NCI-H2196 treated with DMSO at 0.1 percent for 48 hours (cell line): ENCODE results near the gene TOMM70.
A peak's percentile ranks its signal among the peaks of the same experiment; 100 is the strongest.
"Not testable (repeated sequence)": the region's sequence is repeated elsewhere in the genome, so short reads cannot be mapped to it uniquely, and the experiment has no call there.

ENCODE experiments used
- DNase-seq: peaks from one replicate; lab custom pipeline; 2025; ENCODE audit not compliant: unreplicated experiment; lab: John Stamatoyannopoulos, UW

TOMM70 gene

DNA sequence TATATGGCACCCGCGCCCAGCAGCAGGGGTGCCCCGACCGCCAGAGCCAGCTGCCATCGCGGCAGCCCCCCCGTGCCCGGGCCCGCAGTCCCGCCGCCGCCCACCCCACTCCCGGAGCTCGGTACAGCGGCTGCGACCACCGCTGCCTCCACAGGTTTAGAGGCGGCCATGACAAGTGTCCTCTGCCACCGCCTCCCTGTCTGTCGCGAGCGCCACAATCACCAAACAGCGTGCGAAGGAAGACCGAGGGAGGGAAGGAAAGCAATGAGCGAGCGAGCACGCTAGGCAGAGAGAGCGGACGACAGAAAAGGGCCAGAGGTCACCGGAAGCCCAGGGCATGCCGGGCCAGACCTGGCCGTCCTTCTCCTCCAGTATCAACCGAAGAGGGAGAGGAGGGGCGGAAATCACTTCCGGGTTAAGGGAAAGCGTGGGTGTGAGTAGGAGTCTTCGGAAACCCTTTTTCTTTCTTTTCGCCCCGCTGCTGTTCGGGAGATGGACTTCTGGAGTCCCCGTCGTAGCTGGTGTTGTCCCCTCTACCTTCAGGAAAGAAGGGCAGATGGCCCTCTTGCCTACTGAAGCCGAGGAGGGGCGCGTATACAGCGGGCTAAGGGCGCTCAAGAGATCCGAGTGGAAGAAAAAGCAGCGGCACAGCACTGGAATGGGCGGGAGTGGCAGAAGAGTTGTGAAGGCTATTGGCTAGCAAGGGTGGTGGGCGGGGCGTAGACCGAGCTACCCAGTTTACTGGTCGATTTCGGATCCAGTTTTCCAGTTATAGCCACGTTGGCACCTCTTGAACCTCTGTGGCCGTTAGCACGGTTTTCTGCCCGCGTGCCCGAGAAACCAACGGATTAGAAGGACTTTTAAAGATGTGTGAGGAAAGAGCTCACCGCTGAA, at the start of gene TOMM70, which contains the start of gene LNP1:
Gene TOMM70 (minus strand): TSS at position 310 of the 894 bp plus-strand sequence. CDS start 140 bp downstream, at position 170.
Gene LNP1 (plus strand): TSS at position 760 of the 894 bp plus-strand sequence. CDS start 28,191 bp downstream, outside the sequence.
- DNase-seq = peak; percentile 99

DNA sequence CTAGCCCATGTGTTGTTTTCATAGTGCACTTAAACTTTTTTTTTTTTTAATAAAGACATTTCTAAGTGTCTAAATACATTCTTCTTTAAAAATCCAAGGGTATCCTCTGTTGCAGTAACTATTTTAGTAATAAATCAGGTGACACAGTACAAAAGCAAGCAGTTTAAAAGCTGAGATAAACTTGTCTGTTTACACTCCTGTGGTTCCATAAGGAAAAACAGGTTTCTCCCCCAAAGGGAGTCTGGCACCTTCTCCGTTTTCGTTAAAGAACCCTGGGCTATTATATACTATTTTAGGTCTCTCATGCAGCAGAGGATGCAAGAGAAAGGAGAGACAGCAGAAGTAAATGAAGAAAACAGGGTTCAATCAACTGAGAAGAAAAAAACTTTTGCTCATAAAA, 48.3 kb upstream of the TOMM70 start:
- no peak for DNase-seq

DNA sequence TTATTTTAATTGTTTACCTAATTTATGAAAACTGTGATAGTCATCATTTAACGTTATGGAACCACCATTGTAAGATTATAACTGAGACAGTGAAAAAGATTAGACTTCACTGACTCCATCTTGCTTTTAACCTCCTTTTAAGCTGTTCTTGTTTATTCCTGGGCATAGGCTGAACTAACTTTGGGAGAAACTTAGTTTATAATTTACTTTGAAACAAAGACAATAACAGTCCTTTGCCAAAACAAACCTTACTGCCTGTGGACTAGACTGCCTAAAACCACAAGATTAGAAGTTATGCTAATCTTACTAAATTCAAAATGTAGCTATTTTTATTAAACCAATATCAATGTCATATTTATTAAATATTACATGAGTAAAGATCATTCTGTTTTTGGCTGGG, 47.2 kb upstream of the TOMM70 start:
- no peak for DNase-seq

DNA sequence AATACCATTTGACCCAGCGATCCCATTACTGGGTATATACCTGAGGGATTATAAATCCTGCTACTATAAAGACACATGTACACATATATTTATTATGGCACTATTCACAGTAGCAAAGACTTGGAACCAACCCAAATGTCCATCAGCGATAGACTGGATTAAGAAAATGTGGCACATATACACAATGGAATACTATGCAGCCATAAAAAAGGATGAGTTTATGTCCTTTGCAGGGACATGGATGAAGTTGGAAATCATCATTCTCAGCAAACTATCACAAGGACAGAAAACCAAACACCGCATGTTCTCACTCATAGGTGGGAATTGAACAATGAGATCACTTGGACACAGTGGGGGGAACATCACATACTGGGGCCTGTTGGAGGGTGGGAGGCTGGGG, 46.2 kb upstream of the TOMM70 start:
- not testable (repeated sequence) for DNase-seq

DNA sequence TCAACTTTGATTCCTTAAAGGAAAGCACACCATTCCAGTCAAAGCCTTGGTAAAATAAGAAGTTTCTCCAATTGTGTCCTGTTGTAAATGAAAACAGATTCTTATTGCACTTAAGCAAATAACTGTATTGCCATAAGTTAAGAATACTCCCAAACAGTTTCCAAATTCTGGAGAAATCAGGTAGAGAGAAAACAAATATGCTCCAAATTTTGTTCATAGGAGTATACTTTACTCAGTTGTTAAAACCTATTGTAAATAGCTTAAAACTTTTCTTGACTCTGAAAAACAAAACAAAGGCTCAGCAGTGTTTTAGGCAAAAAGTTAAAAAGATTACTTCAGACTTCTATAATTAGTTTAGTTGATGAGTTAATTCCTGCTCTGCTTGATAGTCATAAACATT, 42.8 kb upstream of the TOMM70 start:
- no peak for DNase-seq

DNA sequence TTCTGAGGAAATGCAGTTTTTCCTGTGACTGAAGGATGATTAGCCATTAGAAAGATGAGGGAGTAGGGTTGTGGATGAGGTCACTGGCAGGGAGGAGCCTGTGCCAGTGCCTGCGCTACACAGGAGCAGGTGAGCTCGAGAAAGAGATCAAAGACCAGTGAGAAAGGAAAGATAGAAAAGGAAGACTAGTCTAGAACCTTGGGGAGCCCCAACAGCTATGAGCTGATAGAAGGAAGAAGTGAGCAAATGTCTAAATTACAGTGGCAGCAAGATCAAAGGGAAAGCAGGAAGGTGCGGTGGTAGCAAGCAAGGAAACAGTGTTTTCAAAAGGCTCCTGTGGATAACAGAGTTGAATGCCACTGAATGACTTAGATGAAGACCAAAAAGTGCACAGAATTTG, 40.0 kb upstream of the TOMM70 start:
- DNase-seq = no peak

DNA sequence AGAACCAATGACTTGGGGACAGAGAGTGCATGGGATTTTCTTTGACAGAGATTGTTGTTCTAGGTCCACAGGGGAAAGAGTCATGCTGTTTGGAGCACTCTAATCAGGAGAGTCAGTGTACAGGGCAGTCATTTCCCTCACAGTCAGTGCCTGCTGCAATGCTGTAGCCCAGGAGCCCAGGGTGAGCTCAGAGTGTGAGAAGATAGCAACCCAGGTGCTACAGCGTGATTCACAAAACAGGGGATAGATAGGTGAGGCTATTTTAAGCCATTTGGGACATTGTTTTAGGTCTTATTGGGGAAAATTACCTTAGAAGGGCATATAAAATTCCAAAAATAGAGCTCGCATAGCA, 37.7 kb upstream of the TOMM70 start:
- no peak for DNase-seq

DNA sequence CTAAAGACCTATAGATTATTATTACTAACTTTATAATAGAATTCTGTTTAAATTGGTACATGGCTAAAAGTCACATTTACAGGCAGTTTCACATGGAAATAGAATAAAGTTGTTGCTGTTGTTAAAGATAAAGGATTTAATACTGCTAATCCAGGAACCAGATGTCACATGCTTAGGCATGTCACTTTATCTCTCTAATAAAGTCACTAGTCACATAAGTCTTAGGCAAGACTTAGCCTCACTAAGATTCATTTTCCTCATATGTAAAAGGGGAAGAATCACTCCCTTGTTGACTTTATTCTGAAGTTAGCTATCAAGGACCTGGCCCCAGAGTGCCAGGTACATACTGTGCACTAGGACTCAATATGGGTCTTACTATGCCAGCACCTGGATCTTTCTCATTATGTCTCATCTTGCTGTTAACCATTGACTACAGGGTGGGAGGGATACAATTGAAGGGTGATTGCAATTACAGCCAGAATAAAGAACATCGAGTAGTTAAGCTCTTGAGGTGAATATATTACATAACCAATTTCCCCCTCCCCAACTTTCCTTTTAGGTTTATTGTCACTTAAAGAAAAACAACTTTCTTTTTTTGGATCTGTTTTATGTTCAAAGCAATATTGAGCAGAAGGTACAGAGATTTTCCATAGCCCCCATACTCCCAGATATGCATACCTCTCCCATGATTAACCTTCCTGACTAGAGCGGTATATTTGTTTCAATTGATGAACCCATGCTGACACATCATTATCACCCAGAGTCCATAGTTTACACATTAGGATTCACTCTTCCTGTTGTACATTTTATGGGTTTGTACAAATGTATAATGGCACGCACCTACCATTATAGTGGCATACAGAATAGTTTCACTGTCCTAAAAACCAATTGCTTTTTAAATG, 37.1 kb upstream of the TOMM70 start:
- DNase-seq = no peak

DNA sequence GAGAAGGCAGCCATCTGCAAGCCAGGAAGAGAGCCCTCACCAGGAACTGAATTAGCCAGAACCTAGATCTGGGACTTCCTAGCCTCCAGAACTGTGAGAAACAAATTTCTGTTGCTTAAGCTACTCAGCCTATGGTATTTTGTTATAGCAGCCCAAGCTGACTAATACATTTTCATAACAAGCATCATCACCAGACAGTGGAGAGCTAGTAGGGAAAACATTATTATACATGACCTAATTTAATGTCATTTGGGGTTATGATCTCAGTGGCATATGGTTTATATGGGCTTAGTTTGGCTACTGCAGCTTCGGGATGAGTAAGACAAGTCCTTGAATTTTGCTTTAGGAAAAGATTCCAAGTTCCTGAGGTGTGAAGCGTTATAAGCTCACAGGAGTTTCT, 36.1 kb upstream of the TOMM70 start:
- no peak for DNase-seq

DNA sequence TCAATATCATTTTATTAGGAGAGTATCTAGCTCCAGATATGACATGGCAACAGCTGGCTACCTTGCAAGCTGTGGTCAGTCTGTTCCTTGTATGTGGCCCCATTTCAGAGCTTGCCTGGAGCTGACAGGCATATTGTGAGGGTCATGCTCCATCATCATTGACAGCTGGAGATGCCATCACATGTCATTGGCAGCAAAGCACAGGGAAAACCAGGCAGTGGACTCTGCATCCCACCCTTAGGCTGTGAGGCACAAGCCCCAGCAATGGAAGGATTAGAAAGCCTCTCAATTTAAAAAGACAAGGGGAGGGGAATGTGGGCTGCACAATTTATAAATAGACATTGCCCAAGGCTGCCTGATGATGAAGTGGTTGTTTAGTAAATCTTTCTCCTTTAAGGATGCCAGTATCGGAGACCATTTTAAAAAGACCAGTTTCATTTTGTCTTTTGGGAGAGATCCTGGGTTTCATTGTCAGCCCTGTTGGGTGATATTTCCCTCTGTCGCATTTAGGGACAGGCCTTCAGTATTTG, 28.4 kb upstream of the TOMM70 start:
- DNase-seq = no peak

DNA sequence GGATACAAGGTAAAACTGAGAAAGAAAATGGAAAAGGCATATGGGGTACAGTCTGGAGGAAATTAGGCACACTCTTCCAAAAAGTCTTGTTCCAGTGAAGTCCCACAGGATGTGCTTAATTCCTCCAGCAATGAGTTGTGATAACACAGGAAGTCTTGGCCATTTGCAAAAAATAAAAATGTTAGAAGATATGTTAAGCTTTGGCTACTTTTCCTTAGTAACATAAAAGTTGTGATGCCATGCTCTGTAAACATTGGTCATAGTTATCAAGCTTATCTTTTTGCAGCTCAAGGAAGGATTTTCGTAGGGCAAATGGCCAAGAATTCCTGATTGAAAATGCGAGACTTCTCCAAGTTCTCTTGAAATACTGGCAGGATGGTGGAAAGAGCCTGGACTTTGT, 26.8 kb upstream of the TOMM70 start:
- DNase-seq = no peak

DNA sequence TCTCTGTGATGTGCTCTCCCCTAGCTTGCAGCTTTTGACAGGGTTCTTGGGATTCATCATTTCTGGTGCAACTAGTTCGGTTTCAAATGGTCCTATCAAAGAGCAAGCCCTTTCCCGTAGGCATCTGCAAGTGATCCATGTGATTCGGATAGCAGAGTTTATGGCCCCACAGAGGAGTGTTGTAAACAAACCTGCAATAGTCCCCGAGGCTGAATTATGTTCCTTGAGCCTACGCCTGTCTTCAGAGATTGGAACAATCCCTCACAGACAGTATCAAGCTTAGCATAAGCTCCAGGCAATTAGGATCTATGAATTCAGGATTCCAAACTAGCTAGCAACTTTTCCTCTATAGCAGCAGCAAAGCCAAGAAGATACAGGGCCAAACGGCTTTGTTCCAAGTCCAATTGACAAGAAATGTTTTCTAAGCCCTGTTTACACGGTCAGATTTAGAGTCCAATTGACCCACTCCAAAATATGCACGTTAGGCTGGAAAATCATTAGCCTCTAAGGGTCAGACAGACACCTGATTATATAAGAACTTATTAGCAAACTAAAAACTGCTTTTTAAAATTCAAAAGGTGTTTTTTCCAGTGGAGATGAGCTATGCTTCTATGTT, 25.3 kb upstream of the TOMM70 start:
- DNase-seq = no peak

DNA sequence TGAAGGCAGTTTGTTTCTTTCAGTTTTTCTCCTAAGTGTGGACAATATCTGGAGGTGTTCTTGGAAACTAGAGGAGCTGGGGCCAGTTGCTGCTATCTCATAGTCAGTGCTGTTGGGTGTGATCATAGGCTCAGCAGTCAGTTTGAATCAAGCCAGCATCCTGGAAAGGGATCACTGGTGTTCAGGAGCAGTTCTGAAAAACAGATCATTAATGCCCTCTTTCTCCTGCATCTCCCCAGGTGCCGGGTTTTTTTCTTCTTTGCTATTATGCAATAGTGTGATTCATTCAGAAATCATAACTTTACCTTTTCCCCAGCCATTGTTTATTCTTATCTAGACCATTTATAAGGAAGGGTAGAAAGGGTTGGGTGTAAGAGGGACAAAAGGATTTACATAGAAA, 24.4 kb upstream of the TOMM70 start:
- DNase-seq = no peak

DNA sequence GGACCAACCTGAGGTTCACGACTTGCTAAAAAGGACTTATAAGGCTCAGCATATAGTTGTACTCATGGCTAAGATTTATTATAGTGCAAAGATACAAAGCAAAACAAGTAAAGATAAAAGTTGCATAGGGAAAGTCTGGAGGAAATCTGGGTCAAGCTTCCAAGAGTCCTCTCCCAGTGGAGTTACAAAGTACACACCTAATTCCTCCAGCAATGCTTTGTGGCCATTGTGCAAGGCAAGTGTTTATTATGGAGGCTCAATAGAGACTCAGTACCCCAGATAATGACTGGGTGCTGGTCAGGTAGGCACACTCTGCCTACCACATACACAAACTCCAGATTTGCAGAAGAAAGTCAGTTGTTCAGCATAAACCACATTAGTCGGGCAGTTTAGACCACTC, 23.4 kb upstream of the TOMM70 start:
- DNase-seq = no peak

DNA sequence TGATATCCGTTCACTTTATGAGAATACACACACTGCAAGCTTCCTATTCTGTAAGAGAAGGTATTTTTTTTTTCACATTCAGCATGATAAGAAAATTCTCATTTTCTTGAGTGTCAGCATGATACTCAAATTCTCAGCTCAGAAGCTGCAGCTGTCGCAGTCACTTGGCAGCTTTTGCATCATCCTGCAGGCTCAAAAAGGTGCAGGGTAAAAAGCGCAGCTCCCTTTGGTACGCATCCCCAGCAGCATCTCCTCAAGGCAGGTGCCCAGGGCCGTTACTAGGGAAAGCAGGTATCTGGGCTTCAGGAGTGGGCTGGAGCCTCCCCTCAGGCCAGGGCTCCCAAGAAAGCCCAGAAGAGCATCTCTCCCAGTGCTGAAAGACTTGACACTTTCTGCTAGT, 22.7 kb upstream of the TOMM70 start:
- no peak for DNase-seq

DNA sequence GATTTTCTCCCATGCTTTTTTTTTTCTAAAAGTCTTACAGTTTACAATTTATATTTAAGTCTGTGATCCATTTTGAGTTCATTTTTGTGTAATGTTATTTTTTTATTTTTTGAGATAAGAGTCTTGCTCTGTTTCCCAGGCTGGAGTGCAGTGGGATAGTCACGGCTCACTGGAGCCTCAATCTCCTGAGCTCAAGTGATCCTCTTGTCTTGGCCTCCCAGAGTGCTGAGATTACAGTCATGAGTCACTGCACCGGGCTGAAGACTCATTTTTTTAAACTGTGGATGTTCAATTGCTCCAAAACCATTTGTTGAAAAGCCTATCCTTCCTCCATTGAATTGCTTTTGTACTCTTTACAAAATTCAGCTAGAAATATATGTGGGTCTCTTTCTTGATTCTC, 20.0 kb upstream of the TOMM70 start:
- DNase-seq = no peak

DNA sequence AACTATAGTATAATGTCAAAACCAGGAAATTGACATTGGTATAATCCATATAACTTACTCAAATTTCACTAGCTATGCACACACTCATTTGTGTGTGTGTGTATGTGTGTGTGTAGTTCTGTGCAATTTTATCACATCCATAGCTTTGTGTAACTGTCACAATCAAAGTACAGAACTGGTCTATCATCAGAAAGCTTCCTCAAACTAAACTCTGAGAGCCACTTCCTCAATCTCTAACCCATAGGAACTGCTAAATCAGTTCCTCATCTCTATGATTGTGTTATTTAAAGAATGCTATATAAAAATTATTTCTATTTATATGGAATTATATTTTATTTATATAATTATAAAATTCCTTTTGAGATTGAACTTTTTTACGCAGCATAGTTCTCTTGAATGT, 18.5 kb upstream of the TOMM70 start:
- no peak for DNase-seq

DNA sequence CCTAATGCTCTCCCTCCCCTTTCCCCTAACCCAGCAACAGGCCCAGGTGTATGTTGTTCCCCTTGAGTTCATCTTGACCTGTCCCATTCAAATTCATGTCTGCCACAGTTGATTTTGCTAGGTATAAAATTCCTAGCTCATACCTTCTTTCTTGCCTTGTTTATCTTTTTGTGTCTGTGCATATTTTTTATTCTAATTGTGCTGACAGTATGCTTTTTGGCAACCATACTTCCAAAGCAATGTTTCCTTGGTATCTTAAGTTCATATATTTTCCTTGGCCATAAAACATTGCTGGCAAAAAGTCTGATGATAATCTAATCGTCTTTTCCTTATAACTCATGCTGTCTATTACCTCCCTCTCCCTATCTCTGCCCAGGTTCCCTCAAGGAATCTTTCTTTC, 16.0 kb upstream of the TOMM70 start:
- no peak for DNase-seq

DNA sequence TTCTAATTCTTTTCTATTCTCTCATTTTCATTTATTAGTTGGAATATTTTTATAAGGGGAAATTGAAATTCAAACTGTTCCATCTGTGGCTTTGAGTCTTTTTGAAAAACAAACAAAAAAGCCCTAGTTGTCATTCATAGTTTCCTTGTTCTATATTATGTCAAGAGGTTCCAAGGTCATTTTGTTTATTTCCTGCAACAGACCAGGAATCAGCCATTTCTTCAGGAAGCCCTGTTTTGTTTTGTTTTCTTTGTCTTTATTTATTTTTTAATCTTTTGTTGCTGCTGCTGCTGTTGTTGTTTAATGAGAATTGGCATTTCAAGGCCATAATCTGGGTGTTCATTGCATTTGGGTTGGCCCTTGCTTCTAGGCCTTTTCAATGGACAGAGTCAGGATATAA, 15.3 kb upstream of the TOMM70 start:
- no peak for DNase-seq

DNA sequence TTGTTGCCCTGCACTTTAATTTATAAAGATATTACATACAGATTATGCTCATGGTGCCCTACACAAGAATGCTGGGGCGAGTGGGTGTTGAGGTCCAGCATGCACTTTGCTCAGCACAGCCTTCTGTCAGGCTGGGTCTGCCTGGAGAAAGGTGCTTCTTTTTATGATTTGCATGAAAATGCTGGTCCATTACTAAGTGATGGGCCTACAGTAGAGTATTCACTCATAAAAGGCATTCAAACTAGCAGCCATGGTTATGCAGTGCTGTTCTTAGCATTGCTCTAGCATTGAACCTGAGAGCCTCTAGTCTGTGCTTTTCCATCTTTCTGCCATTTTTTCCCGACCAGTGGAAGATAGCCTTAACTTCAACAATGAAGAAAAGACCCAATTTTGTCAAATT, 12.7 kb upstream of the TOMM70 start:
- DNase-seq = no peak

DNA sequence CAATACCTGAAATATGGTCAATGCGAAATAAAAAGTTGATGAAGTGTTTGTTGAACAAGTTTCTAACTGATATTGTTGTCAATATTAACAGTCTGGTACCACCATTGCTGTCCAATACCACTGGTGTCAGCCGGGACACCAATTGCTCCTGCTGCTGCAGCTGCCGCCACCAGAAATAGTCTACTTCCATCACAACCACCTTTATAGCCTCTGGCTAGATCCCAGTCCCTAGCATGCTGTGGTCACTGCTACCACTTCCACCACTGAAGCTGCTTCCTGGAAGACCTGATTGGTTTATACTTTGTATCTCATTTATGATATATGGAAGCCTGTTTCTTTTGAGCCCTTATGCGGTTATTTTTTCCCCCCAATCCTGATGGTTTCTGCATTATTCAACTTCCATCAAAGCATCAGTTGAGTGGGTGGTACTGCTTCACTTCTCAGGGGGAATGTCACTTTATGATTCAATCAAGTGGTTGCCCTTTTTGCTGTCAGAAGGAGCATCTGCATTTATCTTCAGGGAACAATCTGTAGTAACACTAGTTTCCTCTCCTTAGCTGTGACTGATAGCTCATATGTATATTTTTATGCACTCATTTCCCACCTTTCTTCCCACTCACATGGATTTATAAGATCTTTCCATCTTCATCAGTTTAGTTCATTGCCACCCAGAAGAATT, 12.2 kb upstream of the TOMM70 start:
- no peak for DNase-seq
